ENCODE measurements around the gene PI4KB.

GRCh38 chr1:151281225-151281968 lies 45.8 kb downstream of the PI4KB start:
- TF ChIP-seq, protein P1, sequence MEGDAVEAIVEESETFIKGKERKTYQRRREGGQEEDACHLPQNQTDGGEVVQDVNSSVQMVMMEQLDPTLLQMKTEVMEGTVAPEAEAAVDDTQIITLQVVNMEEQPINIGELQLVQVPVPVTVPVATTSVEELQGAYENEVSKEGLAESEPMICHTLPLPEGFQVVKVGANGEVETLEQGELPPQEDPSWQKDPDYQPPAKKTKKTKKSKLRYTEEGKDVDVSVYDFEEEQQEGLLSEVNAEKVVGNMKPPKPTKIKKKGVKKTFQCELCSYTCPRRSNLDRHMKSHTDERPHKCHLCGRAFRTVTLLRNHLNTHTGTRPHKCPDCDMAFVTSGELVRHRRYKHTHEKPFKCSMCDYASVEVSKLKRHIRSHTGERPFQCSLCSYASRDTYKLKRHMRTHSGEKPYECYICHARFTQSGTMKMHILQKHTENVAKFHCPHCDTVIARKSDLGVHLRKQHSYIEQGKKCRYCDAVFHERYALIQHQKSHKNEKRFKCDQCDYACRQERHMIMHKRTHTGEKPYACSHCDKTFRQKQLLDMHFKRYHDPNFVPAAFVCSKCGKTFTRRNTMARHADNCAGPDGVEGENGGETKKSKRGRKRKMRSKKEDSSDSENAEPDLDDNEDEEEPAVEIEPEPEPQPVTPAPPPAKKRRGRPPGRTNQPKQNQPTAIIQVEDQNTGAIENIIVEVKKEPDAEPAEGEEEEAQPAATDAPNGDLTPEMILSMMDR (IDR thresholded peaks at IDR 0.05; ENCODE audit: poor library complexity, severe bottlenecking), result peak; percentile 46
- TF ChIP-seq, protein P2, sequence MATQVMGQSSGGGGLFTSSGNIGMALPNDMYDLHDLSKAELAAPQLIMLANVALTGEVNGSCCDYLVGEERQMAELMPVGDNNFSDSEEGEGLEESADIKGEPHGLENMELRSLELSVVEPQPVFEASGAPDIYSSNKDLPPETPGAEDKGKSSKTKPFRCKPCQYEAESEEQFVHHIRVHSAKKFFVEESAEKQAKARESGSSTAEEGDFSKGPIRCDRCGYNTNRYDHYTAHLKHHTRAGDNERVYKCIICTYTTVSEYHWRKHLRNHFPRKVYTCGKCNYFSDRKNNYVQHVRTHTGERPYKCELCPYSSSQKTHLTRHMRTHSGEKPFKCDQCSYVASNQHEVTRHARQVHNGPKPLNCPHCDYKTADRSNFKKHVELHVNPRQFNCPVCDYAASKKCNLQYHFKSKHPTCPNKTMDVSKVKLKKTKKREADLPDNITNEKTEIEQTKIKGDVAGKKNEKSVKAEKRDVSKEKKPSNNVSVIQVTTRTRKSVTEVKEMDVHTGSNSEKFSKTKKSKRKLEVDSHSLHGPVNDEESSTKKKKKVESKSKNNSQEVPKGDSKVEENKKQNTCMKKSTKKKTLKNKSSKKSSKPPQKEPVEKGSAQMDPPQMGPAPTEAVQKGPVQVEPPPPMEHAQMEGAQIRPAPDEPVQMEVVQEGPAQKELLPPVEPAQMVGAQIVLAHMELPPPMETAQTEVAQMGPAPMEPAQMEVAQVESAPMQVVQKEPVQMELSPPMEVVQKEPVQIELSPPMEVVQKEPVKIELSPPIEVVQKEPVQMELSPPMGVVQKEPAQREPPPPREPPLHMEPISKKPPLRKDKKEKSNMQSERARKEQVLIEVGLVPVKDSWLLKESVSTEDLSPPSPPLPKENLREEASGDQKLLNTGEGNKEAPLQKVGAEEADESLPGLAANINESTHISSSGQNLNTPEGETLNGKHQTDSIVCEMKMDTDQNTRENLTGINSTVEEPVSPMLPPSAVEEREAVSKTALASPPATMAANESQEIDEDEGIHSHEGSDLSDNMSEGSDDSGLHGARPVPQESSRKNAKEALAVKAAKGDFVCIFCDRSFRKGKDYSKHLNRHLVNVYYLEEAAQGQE (IDR thresholded peaks at IDR 0.05; ENCODE audit: borderline replicate concordance), result peak; percentile 74
- TF ChIP-seq EP300 (conservative IDR thresholded peaks at IDR 0.05; ENCODE audit: poor library complexity, severe bottlenecking), result peak; percentile 72
- TF ChIP-seq MXI1 (conservative IDR thresholded peaks at IDR 0.05; ENCODE audit: poor library complexity, severe bottlenecking), result peak; percentile 90
- TF ChIP-seq SMC3 (conservative IDR thresholded peaks at IDR 0.05; ENCODE audit: poor library complexity), result no peak
- TF ChIP-seq POLR2AphosphoS5 (IDR thresholded peaks at IDR 0.05), result peak; percentile 85
- TF ChIP-seq TAF1 (IDR thresholded peaks at IDR 0.05; ENCODE audit: low read depth), result peak; percentile 82
- TF ChIP-seq EZH2 (IDR thresholded peaks at IDR 0.05; ENCODE audit: borderline replicate concordance, insufficient read depth, low read length, poor library complexity, severe bottlenecking), result no peak

All from neural cell (in vitro differentiated cells).